Kidney (tissue), 14 donors: Measurements from ENCODE around the gene ZCCHC14. TPM values are rescaled to one million over a fixed set of nuclear protein-coding genes. Genes with fewer than 3 reads are reported as not detected.

Source experiments
- DNase-seq, 5 donors: peaks; one replicate each; pipeline ENCODE4 v3.0.0-alpha.2; 2013 to 2020
- FAIRE-seq: peaks from 2 replicates; lab custom pipeline; 2012; peaks lifted over from hg19 to GRCh38; lab: Jason Lieb, UNC
- H3K27ac ChIP-seq, 2 donors: one replicate each; pipeline ENCODE4 v1.7.0; 2013; ENCODE audit warnings: low read depth in 2 of 2, low read length in 2 of 2, inconsistent platforms in 1 of 2
- H3K27me3 ChIP-seq: one replicate; pipeline ENCODE4 v1.7.1; 2013; ENCODE audit warnings: low read length, inconsistent platforms; ENCODE audit not compliant: control insufficient read depth, insufficient read depth
- H3K36me3 ChIP-seq, 3 donors: one replicate each; pipeline versions ENCODE4 v1.7.0 to v1.7.1; 2013; ENCODE audit warnings: low read length in 3 of 3, control low read depth in 1 of 3, inconsistent platforms in 1 of 3; ENCODE audit not compliant: insufficient read depth in 3 of 3, control insufficient read depth in 2 of 3
- H3K4me1 ChIP-seq, 3 donors: one replicate each; pipeline versions ENCODE4 v1.7.0 to v1.7.1; 2013; ENCODE audit warnings: low read length in 3 of 3, inconsistent platforms in 1 of 3, low read depth in 1 of 3; ENCODE audit not compliant: control insufficient read depth in 2 of 3, insufficient read depth in 2 of 3
- H3K4me3 ChIP-seq, 3 donors: one replicate each; pipeline versions ENCODE4 v1.7.0 to v1.8.1; 2013; ENCODE audit warnings: low read length in 3 of 3, control low read depth in 1 of 3, inconsistent platforms in 1 of 3
- H3K9ac ChIP-seq, 3 donors: one replicate each; pipeline versions ENCODE4 v1.7.0 to v1.7.1; 2013; ENCODE audit warnings: low read length in 3 of 3, control low read depth in 1 of 3, inconsistent platforms in 1 of 3
- H3K9me3 ChIP-seq, 3 donors: one replicate each; pipeline versions ENCODE4 v1.7.0 to v1.7.1; 2013; ENCODE audit warnings: low read length in 3 of 3, control low read depth in 1 of 3, inconsistent platforms in 1 of 3; ENCODE audit not compliant: control insufficient read depth in 2 of 3, insufficient read depth in 1 of 3
- CTCF ChIP-seq: IDR thresholded peaks from 3 replicates; pipeline ENCODE4 v1.5.1; 2012; ENCODE audit warnings: mild to moderate bottlenecking, moderate library complexity, borderline replicate concordance; ENCODE audit not compliant: insufficient read depth; ENCODE audit errors: extremely low read depth
- intact Hi-C: fragments of 100-400 bp; cut with DNase I; formaldehyde crosslinking; loops from one replicate; pipeline ENCODE4 v1.11.1; 2022
- polyA plus RNA-seq: library from polyadenylated mRNA; stranded (reverse); fragments of 350-450 nt; fragmentation: Illumina TruSeq; extraction: RNeasy Lipid Tissue Mini Kit (QIAGEN cat#74804); gene quantifications from one replicate; pipeline ENCODE4 v1.2.3, GENCODE V29; 2014; ENCODE audit warnings: low read depth, low replicate concordance; ENCODE audit not compliant: insufficient read depth
- total RNA-seq: library from RNA; stranded (reverse); fragmentation: NEBNext Ultra II Directional; extraction: Animal tissue kit (Norgen Biotek cat#: 25700); gene quantifications from one replicate; pipeline ENCODE4 v1.2.1, GENCODE V29; 2021
- donor health status: control.
- donor health status: control.
- donor health status: control.
- donor health status: control.
- donor health status: control.
- donor health status: DM: yes; HTN: yes; CAD: no.
- donor health status: Normal renal cell carcinoma (clear cell type).

The ZCCHC14 gene
- total and polyA plus RNA-seq, 2 donors from 2014 or later: 6.4 to 32.8 TPM

GRCh38 chr16:87451563-87452210, 41.1 kb downstream of the ZCCHC14 start:
- Histone ChIP-seq H3K4me1 (no peaks in the 10 kb centered on the region), H3K36me3 (peaks cover 4 to 42% (median 11%) of the 10 kb centered on the region in 3 donors), H3K9ac (no peak overlapping the region), H3K4me3 (no peak overlapping the region), H3K27ac (no peak overlapping the region), H3K27me3 (no peaks in the 10 kb centered on the region), H3K9me3 (no peaks in the 10 kb centered on the region)
- TF ChIP-seq CTCF: no peak
- FAIRE-seq (no peak), DNase-seq (peak in 3 of 5 donors; percentile 67 to 74 (median 69))
- intact Hi-C loops: no loop called here

- no peak overlapping the region for H3K4me3 ChIP-seq
- no peaks in the 10 kb centered on the region for H3K4me1 ChIP-seq
- H3K9ac ChIP-seq: no peak overlapping the region
- no peak overlapping the region for H3K27ac ChIP-seq
- H3K27me3 ChIP-seq: no peaks in the 10 kb centered on the region
- intact Hi-C loops: no loop called here
- no peaks in the 10 kb centered on the region for H3K9me3 ChIP-seq
- FAIRE-seq: no peak
- no peak for DNase-seq
- TF ChIP-seq CTCF: no peak
- H3K36me3 ChIP-seq: peaks cover 5 to 45% (median 9%) of the 10 kb centered on the region in 3 donors
Measured at GRCh38 chr16:87448866-87449265, 44.0 kb downstream of the ZCCHC14 start.

GRCh38 chr16:87447323-87447722, 45.5 kb downstream of the ZCCHC14 start:
- H3K9ac ChIP-seq: no peak overlapping the region
- H3K9me3 ChIP-seq: no peaks in the 10 kb centered on the region
- no peaks in the 10 kb centered on the region for H3K27me3 ChIP-seq
- TF ChIP-seq CTCF: no peak
- H3K4me1 ChIP-seq: no peaks in the 10 kb centered on the region
- peaks cover 5 to 50% (median 6%) of the 10 kb centered on the region in 3 donors for H3K36me3 ChIP-seq
- DNase-seq (no peak), FAIRE-seq (no peak)
- H3K4me3 ChIP-seq: no peak overlapping the region
- no peak overlapping the region for H3K27ac ChIP-seq
- intact Hi-C loops: no loop called here
